Endothelial cell (in vitro differentiated cells): ENCODE data around the gene CYTH1. TPM values are rescaled to one million over a fixed set of nuclear protein-coding genes. Genes with fewer than 3 reads are reported as not detected.
A peak's percentile ranks its signal among the peaks of the same experiment; 100 is the strongest.

Experiments
- DNase-seq: peaks from one replicate; pipeline ENCODE4 v3.0.0; 2021; ENCODE audit warnings: low spot score
- H3K27ac Mint-ChIP-seq: one replicate; pipeline ENCODE4 v1.8.0; 2021; ENCODE audit warnings: mixed read lengths, inconsistent platforms; ENCODE audit not compliant: unreplicated experiment
- H3K27me3 Mint-ChIP-seq: one replicate; pipeline ENCODE4 v1.8.0; 2021; ENCODE audit warnings: mild to moderate bottlenecking, moderate library complexity, mixed read lengths, inconsistent platforms; ENCODE audit not compliant: unreplicated experiment
- H3K36me3 Mint-ChIP-seq: one replicate; pipeline ENCODE4 v1.8.0; 2021; ENCODE audit warnings: mild to moderate bottlenecking, low read depth, mixed read lengths, inconsistent platforms; ENCODE audit not compliant: unreplicated experiment
- H3K4me1 Mint-ChIP-seq: one replicate; pipeline ENCODE4 v1.8.0; 2021; ENCODE audit warnings: mild to moderate bottlenecking, mixed read lengths, inconsistent platforms; ENCODE audit not compliant: unreplicated experiment
- H3K4me3 Mint-ChIP-seq: one replicate; pipeline ENCODE4 v1.8.0; 2021; ENCODE audit warnings: mild to moderate bottlenecking, mixed read lengths, inconsistent platforms; ENCODE audit not compliant: unreplicated experiment
- H3K9me3 Mint-ChIP-seq: one replicate; pipeline ENCODE4 v1.8.0; 2021; ENCODE audit warnings: mixed read lengths, inconsistent platforms; ENCODE audit not compliant: unreplicated experiment
- total RNA-seq: library from RNA; stranded (reverse); fragmentation: NEBNext Ultra II Directional; extraction: Animal tissue kit (Norgen Biotek cat#: 25700); gene quantifications from one replicate; pipeline ENCODE4 v1.2.1, GENCODE V29; 2021; ENCODE audit not compliant: unreplicated experiment
- TF ChIP-seq, protein P1 (sequence below): fragments of 200-600 bp; sonication (generic); IDR thresholded peaks from one replicate; pipeline ENCODE4 v1.5.0; 2021; ENCODE audit warnings: antibody characterized with exemption; ENCODE audit not compliant: unreplicated experiment

CYTH1 gene
- total RNA-seq, 1 donor from 2014 or later = 73.3 TPM

DNA sequence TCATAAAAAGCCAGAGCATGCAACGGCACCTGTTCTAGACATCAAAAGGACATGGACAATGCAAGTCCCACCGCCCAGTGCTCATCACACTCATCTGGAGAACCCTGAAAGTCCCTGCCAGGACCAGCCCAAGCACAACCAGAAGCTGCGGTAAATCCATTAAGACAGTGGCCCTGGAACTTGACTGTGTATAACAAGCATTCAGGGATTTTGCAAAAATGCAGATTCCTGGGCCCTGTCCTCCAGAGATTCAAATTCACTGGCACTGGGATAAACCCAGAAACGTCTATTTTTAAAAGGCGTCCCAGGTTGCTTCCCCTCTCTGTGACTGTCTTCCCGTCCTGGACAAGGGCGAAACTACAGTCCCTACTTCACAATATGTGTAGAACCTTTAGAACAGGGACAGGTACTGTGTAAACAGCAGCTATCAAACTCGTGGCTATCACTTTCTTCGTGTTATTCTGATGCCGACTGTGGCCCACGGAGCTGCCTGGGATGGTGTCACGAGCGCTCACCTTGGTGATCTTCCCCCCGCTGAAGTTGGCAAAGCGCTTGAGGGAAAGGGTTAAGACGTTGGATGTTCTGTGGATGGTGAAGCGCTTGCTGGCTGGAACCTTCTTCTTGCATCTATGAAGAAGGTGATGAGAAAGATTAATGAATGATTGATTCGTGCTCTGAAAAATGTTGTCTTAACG lies 36.2 kb upstream of the CYTH1 start:
- Mint-ChIP-seq H3K4me1 (peaks cover 38% of the 10 kb centered on the region), H3K9me3 (no peaks in the 10 kb centered on the region), H3K36me3 (peaks cover 46% of the 10 kb centered on the region), H3K27me3 (no peaks in the 10 kb centered on the region), H3K27ac (peak overlapping the region; percentile 98), H3K4me3 (peak overlapping the region; percentile 2)
- no peak for DNase-seq
- TF ChIP-seq, protein P1, sequence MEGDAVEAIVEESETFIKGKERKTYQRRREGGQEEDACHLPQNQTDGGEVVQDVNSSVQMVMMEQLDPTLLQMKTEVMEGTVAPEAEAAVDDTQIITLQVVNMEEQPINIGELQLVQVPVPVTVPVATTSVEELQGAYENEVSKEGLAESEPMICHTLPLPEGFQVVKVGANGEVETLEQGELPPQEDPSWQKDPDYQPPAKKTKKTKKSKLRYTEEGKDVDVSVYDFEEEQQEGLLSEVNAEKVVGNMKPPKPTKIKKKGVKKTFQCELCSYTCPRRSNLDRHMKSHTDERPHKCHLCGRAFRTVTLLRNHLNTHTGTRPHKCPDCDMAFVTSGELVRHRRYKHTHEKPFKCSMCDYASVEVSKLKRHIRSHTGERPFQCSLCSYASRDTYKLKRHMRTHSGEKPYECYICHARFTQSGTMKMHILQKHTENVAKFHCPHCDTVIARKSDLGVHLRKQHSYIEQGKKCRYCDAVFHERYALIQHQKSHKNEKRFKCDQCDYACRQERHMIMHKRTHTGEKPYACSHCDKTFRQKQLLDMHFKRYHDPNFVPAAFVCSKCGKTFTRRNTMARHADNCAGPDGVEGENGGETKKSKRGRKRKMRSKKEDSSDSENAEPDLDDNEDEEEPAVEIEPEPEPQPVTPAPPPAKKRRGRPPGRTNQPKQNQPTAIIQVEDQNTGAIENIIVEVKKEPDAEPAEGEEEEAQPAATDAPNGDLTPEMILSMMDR = no peak

DNA sequence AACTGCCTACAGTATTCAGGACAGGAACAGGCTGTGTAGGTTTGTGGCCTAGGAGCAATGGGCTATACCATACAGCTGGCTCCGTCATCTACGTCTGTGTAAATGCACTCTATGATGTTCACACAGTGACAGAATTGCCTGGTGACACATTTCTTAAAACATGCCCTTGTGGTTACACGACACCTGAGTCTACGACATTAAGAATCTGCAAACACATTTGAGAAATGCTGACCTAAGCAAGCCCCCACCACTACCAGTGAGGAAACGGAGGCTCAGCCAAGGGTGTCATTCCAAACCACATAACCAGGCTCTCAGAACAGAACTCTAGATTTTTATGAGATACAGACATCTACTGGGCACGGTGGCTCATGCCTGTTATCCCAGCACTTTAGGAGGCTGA lies 35.0 kb upstream of the CYTH1 start:
- Mint-ChIP-seq H3K9me3 (no peaks in the 10 kb centered on the region), H3K27me3 (peaks cover 2% of the 10 kb centered on the region), H3K27ac (peak overlapping the region; percentile 70), H3K4me1 (peaks cover 30% of the 10 kb centered on the region), H3K36me3 (peaks cover 37% of the 10 kb centered on the region), H3K4me3 (peak overlapping the region; percentile 3)
- TF ChIP-seq, protein P1 = no peak
- DNase-seq = no peak

DNA sequence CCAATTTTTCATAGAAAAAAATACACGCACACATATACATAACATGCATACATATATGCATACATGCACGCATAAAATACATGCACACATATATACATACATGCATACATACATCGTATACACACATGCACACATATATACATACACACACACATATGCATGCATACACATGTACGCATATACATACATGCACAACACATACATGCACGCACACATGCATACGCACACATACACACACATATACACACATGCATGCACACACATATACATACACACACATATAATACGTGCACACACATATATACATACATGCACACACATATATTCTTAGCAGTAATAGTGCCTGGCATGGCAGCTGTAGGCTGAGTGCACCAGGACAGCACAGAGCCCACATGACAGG lies 33.6 kb upstream of the CYTH1 start:
- peaks cover 27% of the 10 kb centered on the region for H3K4me1 Mint-ChIP-seq
- H3K27ac Mint-ChIP-seq = peak overlapping the region; percentile 24
- no peak overlapping the region for H3K4me3 Mint-ChIP-seq
- DNase-seq = no peak
- TF ChIP-seq, protein P1 = no peak
- H3K9me3 Mint-ChIP-seq = no peaks in the 10 kb centered on the region
- H3K27me3 Mint-ChIP-seq = peaks cover 2% of the 10 kb centered on the region
- peaks cover 36% of the 10 kb centered on the region for H3K36me3 Mint-ChIP-seq

DNA sequence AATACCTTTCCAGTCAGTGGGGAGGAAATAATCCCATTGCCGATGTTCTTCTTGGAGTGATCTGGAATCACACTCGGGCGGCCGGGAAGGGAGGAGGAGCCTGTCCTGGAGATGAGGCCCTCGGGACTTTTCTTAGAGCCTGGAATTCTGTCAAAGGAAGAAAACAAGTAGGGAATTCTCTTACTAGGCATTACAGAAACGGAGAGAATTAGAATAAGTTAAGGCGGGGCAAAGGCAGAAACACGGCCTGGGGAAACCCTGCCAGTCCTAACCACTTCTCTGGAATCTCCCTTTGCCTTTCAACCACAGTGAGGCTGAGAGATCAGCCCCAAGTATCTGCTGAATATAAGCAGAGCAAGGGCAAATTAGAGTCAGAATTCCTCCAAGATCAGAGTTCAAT lies 30.8 kb upstream of the CYTH1 start:
- H3K27me3 Mint-ChIP-seq = peaks cover 2% of the 10 kb centered on the region
- TF ChIP-seq, protein P1 = no peak
- H3K4me3 Mint-ChIP-seq = no peak overlapping the region
- H3K36me3 Mint-ChIP-seq = peaks cover 27% of the 10 kb centered on the region
- peaks cover 9% of the 10 kb centered on the region for H3K4me1 Mint-ChIP-seq
- DNase-seq = no peak
- H3K9me3 Mint-ChIP-seq = no peaks in the 10 kb centered on the region
- H3K27ac Mint-ChIP-seq = no peak overlapping the region

DNA sequence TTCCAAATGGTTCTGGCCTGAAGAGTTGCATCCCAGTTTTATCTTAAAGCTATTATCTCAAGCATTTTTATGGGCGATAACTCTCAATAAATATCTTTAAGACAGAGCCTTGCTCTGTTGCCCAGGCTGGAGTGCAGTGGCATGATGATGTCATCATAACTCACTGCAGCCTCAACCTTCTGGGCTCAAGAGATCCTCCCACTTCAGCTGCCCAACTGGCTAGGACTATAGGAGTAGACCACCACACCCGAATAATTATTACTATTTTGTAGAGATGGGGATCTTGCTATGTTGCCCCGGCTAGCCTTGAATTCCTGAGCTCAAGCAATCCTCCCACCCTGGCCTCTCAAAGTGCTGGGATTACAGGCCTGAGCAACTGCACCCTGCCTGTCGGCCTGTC lies 26.1 kb upstream of the CYTH1 start:
- H3K4me3 Mint-ChIP-seq = no peak overlapping the region

More for the DNA sequence above, 26.1 kb upstream of the CYTH1 start:
- Mint-ChIP-seq H3K27ac (no peak overlapping the region), H3K36me3 (peaks cover 38% of the 10 kb centered on the region), H3K4me1 (peaks cover 8% of the 10 kb centered on the region), H3K9me3 (no peaks in the 10 kb centered on the region), H3K27me3 (peaks cover 6% of the 10 kb centered on the region)
- TF ChIP-seq, protein P1 = no peak
- no peak for DNase-seq
